ENCODE data around the gene ATP2B3.

DNA sequence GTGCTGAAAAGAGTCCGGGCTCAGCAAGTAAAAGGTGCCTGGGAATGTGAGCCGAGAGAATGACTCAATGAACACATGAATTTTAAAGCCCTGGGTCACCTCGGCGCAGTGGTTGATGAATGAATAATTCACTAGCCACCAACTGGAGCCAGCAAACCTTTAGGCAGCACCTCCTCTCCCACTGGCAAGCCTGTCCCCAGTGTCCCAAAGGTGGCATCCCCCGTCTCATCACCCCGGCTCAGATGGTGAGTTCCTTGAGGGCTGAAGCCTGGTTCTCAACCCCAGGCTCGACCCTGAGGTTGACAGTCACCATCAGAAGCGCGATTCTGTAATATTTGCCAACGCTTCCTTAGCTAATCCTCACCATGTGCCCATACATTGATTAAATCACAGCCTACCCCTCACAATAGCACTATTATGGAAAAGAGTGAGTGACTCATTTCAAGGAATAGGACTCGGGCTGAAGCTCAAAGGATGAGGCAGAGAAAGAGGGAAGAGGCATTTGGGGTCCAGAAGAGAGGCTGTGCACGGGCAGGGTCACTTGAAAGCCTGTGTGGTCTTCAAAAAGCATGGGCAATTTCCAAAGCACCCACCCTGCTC is 84.2 kb downstream of the ATP2B3 start:
- TF ChIP-seq, protein P1, sequence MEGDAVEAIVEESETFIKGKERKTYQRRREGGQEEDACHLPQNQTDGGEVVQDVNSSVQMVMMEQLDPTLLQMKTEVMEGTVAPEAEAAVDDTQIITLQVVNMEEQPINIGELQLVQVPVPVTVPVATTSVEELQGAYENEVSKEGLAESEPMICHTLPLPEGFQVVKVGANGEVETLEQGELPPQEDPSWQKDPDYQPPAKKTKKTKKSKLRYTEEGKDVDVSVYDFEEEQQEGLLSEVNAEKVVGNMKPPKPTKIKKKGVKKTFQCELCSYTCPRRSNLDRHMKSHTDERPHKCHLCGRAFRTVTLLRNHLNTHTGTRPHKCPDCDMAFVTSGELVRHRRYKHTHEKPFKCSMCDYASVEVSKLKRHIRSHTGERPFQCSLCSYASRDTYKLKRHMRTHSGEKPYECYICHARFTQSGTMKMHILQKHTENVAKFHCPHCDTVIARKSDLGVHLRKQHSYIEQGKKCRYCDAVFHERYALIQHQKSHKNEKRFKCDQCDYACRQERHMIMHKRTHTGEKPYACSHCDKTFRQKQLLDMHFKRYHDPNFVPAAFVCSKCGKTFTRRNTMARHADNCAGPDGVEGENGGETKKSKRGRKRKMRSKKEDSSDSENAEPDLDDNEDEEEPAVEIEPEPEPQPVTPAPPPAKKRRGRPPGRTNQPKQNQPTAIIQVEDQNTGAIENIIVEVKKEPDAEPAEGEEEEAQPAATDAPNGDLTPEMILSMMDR (IDR thresholded peaks at IDR 0.05) = no peak
- no peak for TF ChIP-seq POLR2A (IDR thresholded peaks at IDR 0.05; ENCODE audit: low read depth)
